Mesenteric fat pad (tissue), 1 donor: Measurements from ENCODE around the gene GGACT. TPM values are rescaled to one million over a fixed set of nuclear protein-coding genes. Genes with fewer than 3 reads are reported as not detected.

Source experiments
- DNase-seq: peaks from one replicate; pipeline ENCODE4 v3.0.0-alpha.2; 2020; ENCODE audit warnings: low spot score
- total RNA-seq: library from RNA; stranded (reverse); fragmentation: NEBNext Ultra II Directional; extraction: Animal tissue kit (Norgen Biotek cat#: 25700); gene quantifications from one replicate; pipeline ENCODE4 v1.2.1, GENCODE V29; 2021
- donor health status: DM: yes; HTN: yes; CAD: no.

Gene GGACT
- total RNA-seq, 1 donor from 2014 or later = 3.9 TPM

- DNase-seq = no peak
Measured at GRCh38 chr13:100483139-100483538, 105.5 kb downstream of the GGACT start.

GRCh38 chr13:100480676-100481075 lies 107.9 kb downstream of the GGACT start:
- DNase-seq = no peak

Other genes with a start within 250 kb of the GGACT start
- gene TMTC4, start 86.0 kb upstream of the GGACT start, total RNA-seq = 10.2 TPM